ENCODE measurements around the gene ZNF205. TPM values are rescaled to one million over a fixed set of nuclear protein-coding genes. Genes with fewer than 3 reads are reported as not detected.

The ZNF205 gene
- total and polyA plus RNA-seq, 2 of the 13 experiments (the other 11 are each of a cell fraction or from before 2014, with no cell fraction given) = 5.8 to 10.2 TPM

GRCh38 chr16:3143598-3144320 is 31.4 kb downstream of the ZNF205 start (continued):
- TF ChIP-seq ZNF674 (CRISPR knock-in tag; IDR thresholded peaks at IDR 0.05; ENCODE audit: low read depth) (no peak), EHMT2 (IDR thresholded peaks at IDR 0.05; ENCODE audit: borderline replicate concordance, low read depth, low read length) (no peak), KMT2B (CRISPR knock-in tag; IDR thresholded peaks at IDR 0.05) (no peak), ZNF75D (CRISPR knock-in tag; IDR thresholded peaks at IDR 0.05; ENCODE audit: borderline replicate concordance) (no peak), HNRNPLL (IDR thresholded peaks at IDR 0.05; ENCODE audit: low read depth, low read length, poor library complexity, severe bottlenecking) (no peak), SALL1 (CRISPR knock-in tag; IDR thresholded peaks at IDR 0.05) (peak; percentile 34; the same call in 1 of the 2 replicates), RBM22 (optimal IDR thresholded peaks at IDR 0.05; ENCODE audit: low read length) (no peak), FLYWCH1 (CRISPR knock-in tag; IDR thresholded peaks at IDR 0.05) (no peak), ZNF333 (CRISPR knock-in tag; IDR thresholded peaks at IDR 0.05; ENCODE audit: borderline replicate concordance) (peak; percentile 70; the same call in 1 of the 2 replicates), ZNF691 (CRISPR knock-in tag; IDR thresholded peaks at IDR 0.05; ENCODE audit: borderline replicate concordance, low read depth) (no peak; the same call in 1 of the 2 replicates), GATA4 (IDR thresholded peaks at IDR 0.05; ENCODE audit: borderline replicate concordance, low read depth) (no peak), MLX (CRISPR knock-in tag; IDR thresholded peaks at IDR 0.05) (no peak), ZNF883 (CRISPR knock-in tag; IDR thresholded peaks at IDR 0.05; ENCODE audit: not compliant biosample characterization) (no peak), ZNF343 (CRISPR knock-in tag; IDR thresholded peaks at IDR 0.05) (no peak), ZNF547 (CRISPR knock-in tag; IDR thresholded peaks at IDR 0.05) (0 out of 2 replicates have a peak, but pooled peaks have one; percentile 15), ZNF512 (CRISPR knock-in tag; IDR thresholded peaks at IDR 0.05) (no peak), ZNF839 (CRISPR knock-in tag; IDR thresholded peaks at IDR 0.05; ENCODE audit: borderline replicate concordance) (no peak), GATAD2A (CRISPR knock-in tag; IDR thresholded peaks at IDR 0.05) (peak; percentile 25; the same call in 1 of the 2 replicates), HES4 (CRISPR knock-in tag; IDR thresholded peaks at IDR 0.05; ENCODE audit: borderline replicate concordance) (peak; percentile 48; the same call in 1 of the 2 replicates), ATAD3A (CRISPR knock-in tag; IDR thresholded peaks at IDR 0.05) (no peak)
- TF ChIP-seq, protein P1, sequence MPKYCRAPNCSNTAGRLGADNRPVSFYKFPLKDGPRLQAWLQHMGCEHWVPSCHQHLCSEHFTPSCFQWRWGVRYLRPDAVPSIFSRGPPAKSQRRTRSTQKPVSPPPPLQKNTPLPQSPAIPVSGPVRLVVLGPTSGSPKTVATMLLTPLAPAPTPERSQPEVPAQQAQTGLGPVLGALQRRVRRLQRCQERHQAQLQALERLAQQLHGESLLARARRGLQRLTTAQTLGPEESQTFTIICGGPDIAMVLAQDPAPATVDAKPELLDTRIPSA (CRISPR knock-in tag; IDR thresholded peaks at IDR 0.05; ENCODE audit: borderline replicate concordance) = 0 out of 2 replicates have a peak, but pooled peaks have one; percentile 10
- TF ChIP-seq, protein P2, sequence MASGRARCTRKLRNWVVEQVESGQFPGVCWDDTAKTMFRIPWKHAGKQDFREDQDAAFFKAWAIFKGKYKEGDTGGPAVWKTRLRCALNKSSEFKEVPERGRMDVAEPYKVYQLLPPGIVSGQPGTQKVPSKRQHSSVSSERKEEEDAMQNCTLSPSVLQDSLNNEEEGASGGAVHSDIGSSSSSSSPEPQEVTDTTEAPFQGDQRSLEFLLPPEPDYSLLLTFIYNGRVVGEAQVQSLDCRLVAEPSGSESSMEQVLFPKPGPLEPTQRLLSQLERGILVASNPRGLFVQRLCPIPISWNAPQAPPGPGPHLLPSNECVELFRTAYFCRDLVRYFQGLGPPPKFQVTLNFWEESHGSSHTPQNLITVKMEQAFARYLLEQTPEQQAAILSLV (CRISPR knock-in tag; IDR thresholded peaks at IDR 0.05; ENCODE audit: borderline replicate concordance) = 0 out of 2 replicates have a peak, but pooled peaks have one; percentile 25

Data from HepG2 (cell line).